K562 (cell line): ENCODE data around the gene KIT. TPM values are rescaled to one million over a fixed set of nuclear protein-coding genes. Genes with fewer than 3 reads are reported as not detected.
A peak's percentile ranks its signal among the peaks of the same experiment; 100 is the strongest.

Experiments used
- BCLAF1 ChIP-seq, 2 experiments: fragments of 450-650 bp in 1 of 2; IDR thresholded peaks; 2 replicates each; pipeline ENCODE4 v1.6.1; 2011 to 2017; ENCODE audit warnings: low read depth in 2 of 2, antibody characterized with exemption in 1 of 2, borderline replicate concordance in 1 of 2, low read length in 1 of 2, mild to moderate bottlenecking in 1 of 2, mixed read lengths in 1 of 2; ENCODE audit not compliant: control insufficient read depth in 1 of 2
- DDX20 ChIP-seq: fragments of 450-650 bp; IDR thresholded peaks from 2 replicates; pipeline ENCODE4 v1.6.1; 2016; ENCODE audit warnings: missing genetic modification characterization, low read depth, mild to moderate bottlenecking, missing compliant biosample characterization, moderate library complexity
- FIP1L1 ChIP-seq: fragments of 200-400 bp; formaldehyde crosslinking; IDR thresholded peaks from 2 replicates; pipeline ENCODE4 v1.6.1; 2018; ENCODE audit warnings: mild to moderate bottlenecking, low read depth, low read length; ENCODE audit not compliant: poor library complexity, severe bottlenecking
- SMARCA5 ChIP-seq: fragments of 450-650 bp; IDR thresholded peaks from 2 replicates; pipeline ENCODE4 v1.6.1; 2016
- XRCC3 ChIP-seq: fragments of 450-650 bp; IDR thresholded peaks from 2 replicates; pipeline ENCODE4 v1.6.1; 2017; ENCODE audit warnings: mild to moderate bottlenecking, moderate library complexity
- ZNF354B ChIP-seq: fragments of 250-450 bp; sonication (Bioruptor Pico); IDR thresholded peaks from 2 replicates; pipeline ENCODE4 v1.4.0; 2020
- polyA plus RNA-seq, 8 experiments: library from polyadenylated mRNA; depleted of rRNA in 4 of 8; stranded (reverse) in 5 of 8; unstranded in 3 of 8; fragments of >200 nt; fragmentation: Nextera tagmentation in 2 of 8; fragmentation: Illumina TruSeq in 1 of 8; extraction: Ambion mirVana in 2 of 8; extraction: Trizol in 1 of 8; gene quantifications; 2 replicates each; pipeline versions ENCODE4 v1.2.1 to v1.2.3, GENCODE V29; 2011 to 2014; ENCODE audit warnings: inconsistent platforms in 1 of 8, missing spikeins in 1 of 8
- total RNA-seq, 7 experiments: library from RNA; depleted of rRNA in 6 of 7; stranded (reverse); fragments of >200 nt in 6 of 7; fragmentation: Illumina TruSeq in 2 of 7; extraction: Trizol in 2 of 7; gene quantifications; 2 replicates each; pipeline versions ENCODE4 v1.2.1 to v1.2.3, GENCODE V29; 2011 to 2021; ENCODE audit warnings: low replicate concordance in 1 of 7
- TF ChIP-seq, protein P1 (sequence below): IDR thresholded peaks from 2 replicates; pipeline ENCODE4 v1.6.1; 2014; ENCODE audit warnings: antibody characterized with exemption
- TF ChIP-seq, protein P2 (sequence below): fragments of 450-650 bp; IDR thresholded peaks from 2 replicates; pipeline ENCODE4 v1.6.1; 2016; ENCODE audit warnings: low read depth
- TF ChIP-seq, protein P3 (sequence below): fragments of 450-650 bp; formaldehyde crosslinking; IDR thresholded peaks from 2 replicates; pipeline ENCODE4 v1.4.0; 2020; ENCODE audit warnings: mild to moderate bottlenecking, moderate library complexity
- TF ChIP-seq, protein P4 (sequence below): fragments of 450-650 bp; formaldehyde crosslinking; IDR thresholded peaks from 2 replicates; pipeline ENCODE4 v1.4.0; 2022; ENCODE audit warnings: missing genetic modification characterization

KIT gene
- total and polyA plus RNA-seq, 9 of the 15 experiments (the other 6 are each of a cell fraction or from before 2014, with no cell fraction given): 0.27 to 5.6 (median 0.57) TPM

DNA sequence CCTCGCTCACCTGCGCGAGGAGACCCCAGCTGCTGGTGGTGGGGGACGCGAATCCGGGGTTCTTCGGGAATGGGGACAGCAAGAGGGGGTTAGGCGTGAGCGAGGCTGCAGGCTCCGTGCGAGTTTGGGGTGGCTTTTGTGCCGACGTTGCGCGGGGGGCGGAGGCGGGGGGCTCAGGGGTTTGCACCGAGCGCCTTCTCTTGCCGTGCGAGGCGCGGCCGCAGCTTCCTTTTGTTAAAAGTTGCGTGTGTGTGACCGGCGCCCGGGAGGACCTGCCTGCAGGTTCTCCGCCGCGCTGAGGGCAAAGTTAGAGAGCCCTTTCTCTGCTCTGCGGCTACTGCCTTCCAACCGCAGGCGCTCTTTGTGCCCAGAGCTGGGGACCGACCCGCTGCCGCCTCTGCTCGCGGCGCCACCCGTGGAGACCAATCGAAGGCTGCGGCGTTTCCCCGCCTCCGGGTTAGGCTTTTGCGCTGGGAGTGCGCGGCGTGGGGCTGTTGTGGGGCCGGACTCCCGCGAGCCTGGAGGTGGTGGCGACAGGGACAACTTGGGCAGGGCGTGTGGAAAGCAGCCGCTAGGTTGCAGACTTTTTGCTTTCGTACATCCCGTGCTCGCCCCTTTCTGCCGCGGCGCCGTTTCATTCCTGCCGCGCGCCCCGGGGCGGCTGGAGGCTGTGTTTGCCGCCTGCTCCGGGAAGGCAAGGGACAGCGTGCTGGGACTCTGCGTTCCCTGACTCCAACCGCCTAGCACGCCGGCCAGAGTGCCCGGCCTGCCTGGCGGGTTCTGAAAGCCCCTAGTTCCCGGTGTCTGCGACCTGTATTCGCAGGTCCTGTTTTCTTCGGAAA lies 716 bp downstream of the KIT start (continued):
- TF ChIP-seq, protein P1, sequence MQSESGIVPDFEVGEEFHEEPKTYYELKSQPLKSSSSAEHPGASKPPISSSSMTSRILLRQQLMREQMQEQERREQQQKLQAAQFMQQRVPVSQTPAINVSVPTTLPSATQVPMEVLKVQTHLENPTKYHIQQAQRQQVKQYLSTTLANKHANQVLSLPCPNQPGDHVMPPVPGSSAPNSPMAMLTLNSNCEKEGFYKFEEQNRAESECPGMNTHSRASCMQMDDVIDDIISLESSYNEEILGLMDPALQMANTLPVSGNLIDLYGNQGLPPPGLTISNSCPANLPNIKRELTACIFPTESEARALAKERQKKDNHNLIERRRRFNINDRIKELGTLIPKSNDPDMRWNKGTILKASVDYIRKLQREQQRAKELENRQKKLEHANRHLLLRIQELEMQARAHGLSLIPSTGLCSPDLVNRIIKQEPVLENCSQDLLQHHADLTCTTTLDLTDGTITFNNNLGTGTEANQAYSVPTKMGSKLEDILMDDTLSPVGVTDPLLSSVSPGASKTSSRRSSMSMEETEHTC: 0 out of 2 replicates have a peak, but pooled peaks have one; percentile 18
- TF ChIP-seq, protein P2, sequence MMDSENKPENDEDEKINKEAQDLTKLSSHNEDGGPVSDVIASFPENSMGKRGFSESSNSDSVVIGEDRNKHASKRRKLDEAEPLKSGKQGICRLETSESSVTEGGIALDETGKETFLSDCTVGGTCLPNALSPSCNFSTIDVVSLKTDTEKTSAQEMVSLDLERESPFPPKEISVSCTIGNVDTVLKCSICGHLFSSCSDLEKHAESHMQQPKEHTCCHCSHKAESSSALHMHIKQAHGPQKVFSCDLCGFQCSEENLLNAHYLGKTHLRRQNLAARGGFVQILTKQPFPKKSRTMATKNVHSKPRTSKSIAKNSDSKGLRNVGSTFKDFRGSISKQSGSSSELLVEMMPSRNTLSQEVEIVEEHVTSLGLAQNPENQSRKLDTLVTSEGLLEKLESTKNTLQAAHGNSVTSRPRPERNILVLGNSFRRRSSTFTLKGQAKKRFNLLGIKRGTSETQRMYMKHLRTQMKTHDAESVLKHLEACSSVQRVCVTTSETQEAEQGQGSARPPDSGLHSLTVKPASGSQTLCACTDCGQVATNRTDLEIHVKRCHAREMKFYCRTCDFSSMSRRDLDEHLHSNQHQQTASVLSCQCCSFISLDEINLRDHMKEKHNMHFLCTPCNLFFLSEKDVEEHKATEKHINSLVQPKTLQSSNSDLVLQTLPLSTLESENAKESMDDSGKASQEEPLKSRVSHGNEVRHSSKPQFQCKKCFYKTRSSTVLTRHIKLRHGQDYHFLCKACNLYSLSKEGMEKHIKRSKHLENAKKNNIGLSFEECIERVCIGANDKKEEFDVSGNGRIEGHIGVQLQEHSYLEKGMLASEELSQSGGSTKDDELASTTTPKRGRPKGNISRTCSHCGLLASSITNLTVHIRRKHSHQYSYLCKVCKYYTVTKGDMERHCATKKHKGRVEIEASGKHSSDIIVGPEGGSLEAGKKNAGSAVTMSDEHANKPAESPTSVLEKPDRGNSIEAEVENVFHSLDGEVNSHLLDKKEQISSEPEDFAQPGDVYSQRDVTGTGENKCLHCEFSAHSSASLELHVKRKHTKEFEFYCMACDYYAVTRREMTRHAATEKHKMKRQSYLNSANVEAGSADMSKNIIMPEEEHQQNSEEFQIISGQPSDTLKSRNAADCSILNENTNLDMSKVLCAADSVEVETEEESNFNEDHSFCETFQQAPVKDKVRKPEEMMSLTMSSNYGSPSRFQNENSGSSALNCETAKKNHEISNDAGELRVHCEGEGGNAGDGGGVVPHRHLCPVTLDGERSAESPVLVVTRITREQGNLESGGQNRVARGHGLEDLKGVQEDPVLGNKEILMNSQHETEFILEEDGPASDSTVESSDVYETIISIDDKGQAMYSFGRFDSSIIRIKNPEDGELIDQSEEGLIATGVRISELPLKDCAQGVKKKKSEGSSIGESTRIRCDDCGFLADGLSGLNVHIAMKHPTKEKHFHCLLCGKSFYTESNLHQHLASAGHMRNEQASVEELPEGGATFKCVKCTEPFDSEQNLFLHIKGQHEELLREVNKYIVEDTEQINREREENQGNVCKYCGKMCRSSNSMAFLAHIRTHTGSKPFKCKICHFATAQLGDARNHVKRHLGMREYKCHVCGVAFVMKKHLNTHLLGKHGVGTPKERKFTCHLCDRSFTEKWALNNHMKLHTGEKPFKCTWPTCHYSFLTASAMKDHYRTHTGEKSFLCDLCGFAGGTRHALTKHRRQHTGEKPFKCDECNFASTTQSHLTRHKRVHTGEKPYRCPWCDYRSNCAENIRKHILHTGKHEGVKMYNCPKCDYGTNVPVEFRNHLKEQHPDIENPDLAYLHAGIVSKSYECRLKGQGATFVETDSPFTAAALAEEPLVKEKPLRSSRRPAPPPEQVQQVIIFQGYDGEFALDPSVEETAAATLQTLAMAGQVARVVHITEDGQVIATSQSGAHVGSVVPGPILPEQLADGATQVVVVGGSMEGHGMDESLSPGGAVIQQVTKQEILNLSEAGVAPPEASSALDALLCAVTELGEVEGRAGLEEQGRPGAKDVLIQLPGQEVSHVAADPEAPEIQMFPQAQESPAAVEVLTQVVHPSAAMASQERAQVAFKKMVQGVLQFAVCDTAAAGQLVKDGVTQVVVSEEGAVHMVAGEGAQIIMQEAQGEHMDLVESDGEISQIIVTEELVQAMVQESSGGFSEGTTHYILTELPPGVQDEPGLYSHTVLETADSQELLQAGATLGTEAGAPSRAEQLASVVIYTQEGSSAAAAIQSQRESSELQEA: no peak
- TF ChIP-seq ZNF354B (CRISPR knock-in tag) (no peak), XRCC3 (no peak), FIP1L1 (no peak), DDX20 (tag) (no peak), SMARCA5 (no peak), BCLAF1 (IDR thresholded peaks at IDR 0.05; ENCODE audit: borderline replicate concordance in 1 of 2, control insufficient read depth in 1 of 2, low read depth in 2 of 2, low read length in 1 of 2) (no peak)
- TF ChIP-seq, protein P3, sequence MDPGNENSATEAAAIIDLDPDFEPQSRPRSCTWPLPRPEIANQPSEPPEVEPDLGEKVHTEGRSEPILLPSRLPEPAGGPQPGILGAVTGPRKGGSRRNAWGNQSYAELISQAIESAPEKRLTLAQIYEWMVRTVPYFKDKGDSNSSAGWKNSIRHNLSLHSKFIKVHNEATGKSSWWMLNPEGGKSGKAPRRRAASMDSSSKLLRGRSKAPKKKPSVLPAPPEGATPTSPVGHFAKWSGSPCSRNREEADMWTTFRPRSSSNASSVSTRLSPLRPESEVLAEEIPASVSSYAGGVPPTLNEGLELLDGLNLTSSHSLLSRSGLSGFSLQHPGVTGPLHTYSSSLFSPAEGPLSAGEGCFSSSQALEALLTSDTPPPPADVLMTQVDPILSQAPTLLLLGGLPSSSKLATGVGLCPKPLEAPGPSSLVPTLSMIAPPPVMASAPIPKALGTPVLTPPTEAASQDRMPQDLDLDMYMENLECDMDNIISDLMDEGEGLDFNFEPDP (CRISPR knock-in tag): no peak
- TF ChIP-seq, protein P4, sequence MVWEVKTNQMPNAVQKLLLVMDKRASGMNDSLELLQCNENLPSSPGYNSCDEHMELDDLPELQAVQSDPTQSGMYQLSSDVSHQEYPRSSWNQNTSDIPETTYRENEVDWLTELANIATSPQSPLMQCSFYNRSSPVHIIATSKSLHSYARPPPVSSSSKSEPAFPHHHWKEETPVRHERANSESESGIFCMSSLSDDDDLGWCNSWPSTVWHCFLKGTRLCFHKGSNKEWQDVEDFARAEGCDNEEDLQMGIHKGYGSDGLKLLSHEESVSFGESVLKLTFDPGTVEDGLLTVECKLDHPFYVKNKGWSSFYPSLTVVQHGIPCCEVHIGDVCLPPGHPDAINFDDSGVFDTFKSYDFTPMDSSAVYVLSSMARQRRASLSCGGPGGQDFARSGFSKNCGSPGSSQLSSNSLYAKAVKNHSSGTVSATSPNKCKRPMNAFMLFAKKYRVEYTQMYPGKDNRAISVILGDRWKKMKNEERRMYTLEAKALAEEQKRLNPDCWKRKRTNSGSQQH (CRISPR knock-in tag): no peak
